Measurements from ENCODE around the gene C14orf119. TPM values are rescaled to one million over a fixed set of nuclear protein-coding genes. Genes with fewer than 3 reads are reported as not detected.

The C14orf119 gene
- total RNA-seq = 44.0 and 45.7 TPM in 2 replicates

DNA sequence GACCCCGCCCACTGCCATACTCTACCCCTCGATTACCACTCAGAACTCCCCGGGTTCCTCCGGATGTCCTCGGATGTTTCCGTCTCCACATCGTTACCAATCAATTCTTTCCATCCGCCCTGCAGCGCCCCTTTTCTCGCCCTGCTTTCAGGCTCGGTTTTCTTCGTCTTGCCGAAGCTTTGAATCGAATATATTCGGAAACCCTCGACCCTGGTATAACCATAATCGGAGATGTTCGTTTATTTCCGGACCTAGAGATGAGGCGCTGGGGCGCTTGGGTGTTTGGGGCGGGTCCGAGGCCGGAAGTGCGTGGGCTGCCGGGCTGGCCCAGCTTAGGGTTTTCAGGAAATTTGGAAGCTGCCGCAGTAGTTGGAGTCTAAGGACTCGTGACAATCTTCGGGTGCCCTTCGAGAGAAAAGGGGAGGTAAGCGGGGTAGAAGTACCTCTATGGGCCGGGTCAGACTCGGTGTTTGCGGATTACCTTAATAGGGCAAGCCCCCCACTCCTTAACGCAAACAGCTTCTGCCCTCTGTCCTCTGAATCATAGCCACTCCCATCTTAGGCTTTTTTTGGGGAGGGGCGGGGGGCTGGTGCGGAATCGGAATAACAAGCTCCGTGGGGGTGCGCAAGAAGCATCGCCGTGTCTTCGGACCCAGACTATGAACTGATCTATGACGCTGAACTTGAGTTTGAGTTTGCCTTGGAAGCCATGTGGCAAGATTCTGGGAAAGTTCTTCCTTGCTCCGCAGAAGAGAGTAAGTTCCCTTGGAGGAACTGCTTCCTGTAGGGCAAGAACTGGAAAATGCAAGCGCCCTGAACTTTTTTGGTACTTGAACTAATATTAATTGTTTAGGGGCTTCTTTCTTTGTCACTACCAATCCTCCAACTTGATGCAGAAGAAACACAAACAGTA is at the start of gene C14orf119:
C14orf119 (plus strand) TSS at position 310 of the 913 bp plus-strand sequence. CDS start 2,154 bp downstream, outside the sequence.

GRCh38 chr14:23056956-23057756 is 38.1 kb upstream of the C14orf119 start, which contains the start of gene CDH24:
TSS of gene CDH24 (minus strand) at chr14:23057520. CDS start at chr14:23055733, 1,787 bp downstream.

GRCh38 chr14:23094666-23095195 is 574 bp upstream of the C14orf119 start, which contains the start of gene ACIN1:
TSS of gene ACIN1 (minus strand) at chr14:23095136. CDS start at chr14:23095112, 24 bp downstream.

GRCh38 chr14:23104591-23105347 is 9.5 kb downstream of the C14orf119 start, which contains the start of gene CIROP:
TSS of gene CIROP (minus strand) at chr14:23104989. CDS start at chr14:23104920, 69 bp downstream.

GRCh38 chr14:23118506-23119362 is 23.4 kb downstream of the C14orf119 start, which contains the start of gene CEBPE:
TSS of gene CEBPE (minus strand) at chr14:23119255. CDS start at chr14:23119091, 164 bp downstream.

Other genes starting within 250 kb of the C14orf119 start
- 97.4 and 113 TPM in 2 replicates for gene LRP10, start 223.8 kb upstream of the C14orf119 start, total RNA-seq
- gene REM2, start 212.3 kb upstream of the C14orf119 start, total RNA-seq = under 0.01 TPM in 1 of 2 replicates, not detected in the other
- 89.1 and 179 TPM in 2 replicates for gene RBM23, start 176.4 kb upstream of the C14orf119 start, total RNA-seq
- 42.9 and 45.8 TPM in 2 replicates for gene PRMT5, start 166.1 kb upstream of the C14orf119 start, total RNA-seq
- gene HAUS4, start 138.4 kb upstream of the C14orf119 start, total RNA-seq = 36.8 and 54.7 TPM in 2 replicates
- 65.6 and 75.0 TPM in 2 replicates for gene AJUBA, start 113.0 kb upstream of the C14orf119 start, total RNA-seq
- 9.2 and 12.0 TPM in 2 replicates for gene C14orf93, start 85.4 kb upstream of the C14orf119 start, total RNA-seq
- gene PSMB5, start 60.6 kb upstream of the C14orf119 start, total RNA-seq = 119 and 140 TPM in 2 replicates
- gene PSMB11, start 53.3 kb upstream of the C14orf119 start, total RNA-seq = not detected in 2 replicates
- 4.1 and 4.6 TPM in 2 replicates for gene CDH24, start 38.0 kb upstream of the C14orf119 start, total RNA-seq
- gene ACIN1, start 369 bp upstream of the C14orf119 start, total RNA-seq = 103 and 105 TPM in 2 replicates
- 0.26 TPM in 1 of 2 replicates, not detected in the other for gene CIROP, start 9.5 kb downstream of the C14orf119 start, total RNA-seq
- 0.13 TPM in 1 of 2 replicates, not detected in the other for gene CEBPE, start 23.8 kb downstream of the C14orf119 start, total RNA-seq
- 94.3 and 98.6 TPM in 2 replicates for gene SLC7A8, start 88.2 kb downstream of the C14orf119 start, total RNA-seq
- gene RNF212B, start 142.4 kb downstream of the C14orf119 start, total RNA-seq = not detected in 2 replicates
- gene HOMEZ, start 190.6 kb downstream of the C14orf119 start, total RNA-seq = 6.1 and 7.8 TPM in 2 replicates
- gene PPP1R3E, start 207.4 kb downstream of the C14orf119 start, total RNA-seq = 7.2 and 10.8 TPM in 2 replicates
- 17.2 and 17.9 TPM in 2 replicates for gene BCL2L2, start 211.3 kb downstream of the C14orf119 start, total RNA-seq
- gene PABPN1, start 226.0 kb downstream of the C14orf119 start, total RNA-seq = 43.4 and 44.4 TPM in 2 replicates

Data from articular chondrocyte of knee joint (primary cell).